Kidney tubule cell (primary cell): ENCODE measurements around the gene EXOSC6.
"Not testable (repeated sequence)": the region's sequence is repeated elsewhere in the genome, so short reads cannot be mapped to it uniquely, and the experiment has no call there.

Experiments used
- DNase-seq: peaks from one replicate; pipeline ENCODE4 v3.0.0-alpha.2; 2018; ENCODE audit warnings: low spot score

The EXOSC6 gene

DNA sequence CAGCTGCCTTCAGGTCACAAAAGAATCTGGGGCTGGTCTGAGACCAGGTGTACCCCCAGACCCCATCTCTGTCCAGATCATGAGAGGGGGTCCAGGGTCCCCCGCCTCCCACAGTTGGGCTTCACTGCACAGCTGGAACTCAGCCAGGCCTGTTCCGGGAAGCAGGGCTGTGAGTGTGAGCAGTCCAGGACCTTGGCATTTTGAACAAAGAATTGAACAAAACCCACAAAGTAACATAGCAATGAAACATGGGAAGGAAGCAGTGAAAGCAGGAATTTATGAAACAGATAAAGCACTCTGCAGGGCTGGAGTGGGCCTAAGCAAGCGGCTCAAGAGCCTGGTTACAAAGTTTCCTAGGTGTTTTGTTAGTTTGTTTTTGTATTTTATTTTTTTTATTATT, 53.1 kb downstream of the EXOSC6 start:
- peak; percentile 8 for DNase-seq

DNA sequence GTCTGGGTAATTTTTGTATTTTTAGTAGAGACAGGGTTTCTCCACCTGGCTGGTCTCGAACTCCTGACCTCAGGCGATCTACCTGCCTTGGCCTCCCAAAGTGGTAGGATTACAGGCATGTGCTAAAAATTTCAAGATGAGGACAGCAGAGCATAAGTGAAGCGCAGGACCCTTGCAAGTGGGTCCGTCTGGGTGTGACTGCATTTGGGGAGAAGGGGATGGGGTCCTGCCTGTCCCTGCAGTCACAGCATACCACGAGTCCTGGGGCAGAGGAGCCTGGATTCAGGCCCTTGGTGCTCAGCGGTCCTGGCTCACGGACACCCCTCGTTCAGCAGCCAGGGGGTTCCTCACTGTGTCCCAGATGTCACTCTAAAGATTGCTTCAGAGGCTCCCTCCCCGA, 53.5 kb downstream of the EXOSC6 start:
- not testable (repeated sequence) for DNase-seq

DNA sequence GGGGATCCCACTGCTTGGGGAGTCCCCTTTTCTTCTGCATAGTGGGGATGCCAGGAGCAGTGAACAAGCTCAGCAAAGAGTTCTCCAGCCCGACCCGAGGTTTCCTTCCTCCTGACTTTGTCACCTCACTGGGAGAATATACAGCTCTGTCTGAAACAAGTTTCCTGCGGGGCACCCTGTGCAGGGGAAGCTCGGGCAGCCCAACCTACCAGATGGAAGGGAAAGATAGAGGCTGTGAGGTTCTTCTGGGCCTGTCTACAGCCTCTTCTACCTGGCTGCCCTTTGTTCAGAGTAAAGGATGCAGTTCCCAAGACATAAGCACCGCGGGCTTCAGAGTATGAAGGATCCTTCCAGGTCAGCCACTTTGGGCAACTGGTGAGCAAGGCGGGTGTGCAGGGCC, 54.1 kb downstream of the EXOSC6 start:
- DNase-seq, result not testable (repeated sequence)
